MCF 10A (cell line): ENCODE data around the gene IQSEC1. TPM values are rescaled to one million over a fixed set of nuclear protein-coding genes. Genes with fewer than 3 reads are reported as not detected.

Experiments used
- BruUV-seq: library from RNA; stranded (reverse); fragments of 400-500 nt; replicated peaks from 2 replicates; lab custom pipeline; 2021; lab: Mats Ljungman, UMichigan
- CTCF ChIA-PET: fragments of 300-600 bp; sonication (Branson Sonifier 250); formaldehyde crosslinking; extraction: SDS; loops from one replicate; lab custom pipeline; 2021; ENCODE audit warnings: antibody characterized with exemption, inconsistent platforms; lab: Yijun Ruan, JAX
- POLR2A ChIA-PET: fragments of 300-600, 350-650 bp; sonication (Branson Sonifier 250); formaldehyde crosslinking; extraction: SDS; loops from one replicate; lab custom pipeline; 2020; ENCODE audit warnings: antibody characterized with exemption, inconsistent platforms; lab: Yijun Ruan, JAX
- DNase-seq: peaks from one replicate; pipeline ENCODE4 v3.0.0-alpha.2; 2018; ENCODE audit not compliant: unreplicated experiment
- H3K27ac Mint-ChIP-seq: one replicate; pipeline ENCODE4 v1.8.0; 2022; ENCODE audit warnings: mild to moderate bottlenecking, low read depth, mixed read lengths; ENCODE audit not compliant: unreplicated experiment
- H3K27me3 Mint-ChIP-seq: one replicate; pipeline ENCODE4 v1.8.0; 2022; ENCODE audit warnings: mixed read lengths; ENCODE audit not compliant: insufficient read depth, unreplicated experiment
- H3K36me3 Mint-ChIP-seq: one replicate; pipeline ENCODE4 v1.8.0; 2022; ENCODE audit warnings: mild to moderate bottlenecking, moderate library complexity, mixed read lengths; ENCODE audit not compliant: insufficient read depth, unreplicated experiment
- H3K4me1 Mint-ChIP-seq: one replicate; pipeline ENCODE4 v1.8.0; 2022; ENCODE audit warnings: mixed read lengths; ENCODE audit not compliant: insufficient read depth, unreplicated experiment
- H3K4me3 Mint-ChIP-seq: one replicate; pipeline ENCODE4 v1.8.0; 2022; ENCODE audit warnings: mild to moderate bottlenecking, moderate library complexity, mixed read lengths; ENCODE audit not compliant: unreplicated experiment
- H3K9me3 Mint-ChIP-seq: one replicate; pipeline ENCODE4 v1.8.0; 2022; ENCODE audit warnings: mixed read lengths; ENCODE audit not compliant: unreplicated experiment
- CTCF ChIP-seq: fragments of 200-600 bp; IDR thresholded peaks from one replicate; pipeline ENCODE4 v1.8.0; 2022; ENCODE audit warnings: antibody characterized with exemption, mild to moderate bottlenecking; ENCODE audit not compliant: unreplicated experiment
- intact Hi-C: fragments of 100-400 bp; cut with micrococcal nuclease; formaldehyde crosslinking; loops from 2 replicates; pipeline ENCODE4 v1.14.1; 2022
- total RNA-seq: library from RNA; stranded (reverse); gene quantifications from 2 replicates; pipeline ENCODE4 v1.2.3, GENCODE V29; 2022

The IQSEC1 gene
- total RNA-seq, 1 experiment from 2014 or later, result 18.7 TPM

- Mint-ChIP-seq H3K4me3 (no peak overlapping the region), H3K27ac (no peak overlapping the region), H3K27me3 (peaks cover 12% of the 10 kb centered on the region), H3K4me1 (peaks cover 8% of the 10 kb centered on the region), H3K36me3 (peaks cover 4% of the 10 kb centered on the region), H3K9me3 (no peaks in the 10 kb centered on the region)
- intact Hi-C loops, result no loop called here
- no peak for TF ChIP-seq CTCF
- DNase-seq, result peak; percentile 40
- no TSS peak for BruUV-seq
- CTCF ChIA-PET, result interaction anchor here (1.1 kb wide), 1 partner anchor 152 kb away, joined by 3 read pairs; no protein-coding TSS in a partner anchor
- POLR2A ChIA-PET, result interaction anchor here (0.7 kb wide), 1 partner anchor 9 kb away, joined by 3 read pairs; no protein-coding TSS in a partner anchor
These were observed 53.8 kb downstream of the IQSEC1 start for GRCh38 chr3:13019243-13020095.

- ChIA-PET CTCF (interaction anchor here (1.1 kb wide), 1 partner anchor 151 kb away, joined by 3 read pairs; no protein-coding TSS in a partner anchor), POLR2A (interaction anchor here (0.7 kb wide), 1 partner anchor 9 kb away, joined by 3 read pairs; no protein-coding TSS in a partner anchor)
- H3K27ac Mint-ChIP-seq, result no peak overlapping the region
- no TSS peak for BruUV-seq
- intact Hi-C loops, result no loop called here
- peaks cover 12% of the 10 kb centered on the region for H3K27me3 Mint-ChIP-seq
- no peaks in the 10 kb centered on the region for H3K9me3 Mint-ChIP-seq
- DNase-seq, result no peak
- peaks cover 4% of the 10 kb centered on the region for H3K36me3 Mint-ChIP-seq
- TF ChIP-seq CTCF, result no peak
- H3K4me3 Mint-ChIP-seq, result no peak overlapping the region
- peaks cover 8% of the 10 kb centered on the region for H3K4me1 Mint-ChIP-seq
These were observed 54.5 kb downstream of the IQSEC1 start for GRCh38 chr3:13018561-13019242.

DNA sequence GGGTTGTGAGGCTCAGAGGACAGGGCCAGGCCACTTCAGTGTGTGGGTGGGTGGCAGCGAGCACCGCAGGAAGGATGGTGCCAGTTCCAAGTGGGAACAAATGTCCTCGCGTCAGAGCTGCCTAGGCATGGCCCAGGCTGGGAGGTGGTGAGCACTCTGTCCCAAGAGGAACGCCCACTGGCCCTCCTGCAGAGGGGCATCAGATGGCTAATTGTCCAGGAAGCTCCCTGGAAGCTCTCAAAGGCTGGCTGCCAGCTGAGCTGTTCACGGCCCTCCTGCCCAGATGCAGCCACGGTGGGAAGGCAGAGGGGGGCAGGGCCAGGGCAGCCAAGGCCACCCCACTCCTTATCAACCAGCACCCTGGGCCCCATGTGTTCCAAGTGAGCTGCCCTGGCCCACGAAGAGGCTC, 55.2 kb downstream of the IQSEC1 start:
- no peaks in the 10 kb centered on the region for H3K9me3 Mint-ChIP-seq
- DNase-seq, result peak; percentile 48
- H3K36me3 Mint-ChIP-seq, result peaks cover 4% of the 10 kb centered on the region
- CTCF ChIA-PET, result no interaction called here
- no TSS peak for BruUV-seq
- no peak overlapping the region for H3K4me3 Mint-ChIP-seq
- H3K27ac Mint-ChIP-seq, result no peak overlapping the region
- peaks cover 8% of the 10 kb centered on the region for H3K4me1 Mint-ChIP-seq
- no peak for TF ChIP-seq CTCF
- intact Hi-C loops, result no loop called here
- POLR2A ChIA-PET, result no interaction called here
- peaks cover 12% of the 10 kb centered on the region for H3K27me3 Mint-ChIP-seq

DNA sequence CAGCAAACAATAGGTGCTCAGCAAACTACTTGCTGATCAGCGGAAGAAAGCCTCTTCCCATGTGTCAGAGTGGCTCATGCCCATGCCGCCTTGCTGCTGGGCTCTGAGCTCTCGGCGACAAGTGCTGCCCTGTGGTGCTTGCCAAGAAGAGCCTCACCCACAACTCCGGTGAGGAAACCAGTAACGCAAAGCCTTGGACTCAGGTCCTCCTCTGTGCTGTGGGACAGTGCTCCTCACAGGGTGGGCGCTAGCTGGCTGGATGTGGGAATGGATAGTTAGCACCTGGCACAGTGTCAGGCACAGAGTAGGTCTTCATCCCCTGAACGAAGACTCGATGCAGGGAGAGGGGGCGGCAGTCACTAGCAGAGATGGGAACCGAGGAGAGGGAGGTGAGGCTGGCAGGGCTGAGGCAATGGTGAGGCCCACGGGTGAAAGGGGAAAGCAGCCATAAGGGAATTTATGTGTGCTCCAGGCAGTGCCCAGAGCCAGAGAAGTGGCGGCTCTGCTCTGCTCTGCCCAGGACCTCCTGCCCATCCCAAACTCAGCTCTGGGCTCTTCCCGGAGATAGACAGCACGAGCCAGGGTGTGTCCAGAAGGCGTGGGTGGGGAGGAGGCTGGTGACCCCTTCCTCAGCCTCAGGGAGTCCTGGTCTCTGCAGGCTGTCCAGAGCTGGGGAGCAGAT, 55.7 kb downstream of the IQSEC1 start:
- Mint-ChIP-seq H3K4me1 (peaks cover 8% of the 10 kb centered on the region), H3K27me3 (peaks cover 12% of the 10 kb centered on the region), H3K36me3 (peaks cover 4% of the 10 kb centered on the region), H3K4me3 (no peak overlapping the region), H3K9me3 (no peaks in the 10 kb centered on the region), H3K27ac (no peak overlapping the region)
- TF ChIP-seq CTCF, result no peak
- ChIA-PET POLR2A (interaction anchor here (0.6 kb wide), 1 partner anchor 23 kb away, joined by 3 read pairs; no protein-coding TSS in a partner anchor), CTCF (no interaction called here)
- no TSS peak for BruUV-seq
- intact Hi-C loops, result no loop called here
- no peak for DNase-seq
